Measurements from ENCODE around the gene NTM.
"Not testable (repeated sequence)": the region's sequence is repeated elsewhere in the genome, so short reads cannot be mapped to it uniquely, and the experiment has no call there.

The NTM gene

GRCh38 chr11:131491503-131491902, 121.1 kb downstream of the NTM start:
- Histone ChIP-seq H3K27ac (ENCODE audit: low read depth, low read length, poor library complexity, severe bottlenecking) (no peak overlapping the region), H3K9me3 (ENCODE audit: low read length) (no peaks in the 10 kb centered on the region), H3K4me1 (ENCODE audit: insufficient read depth, low read length, severe bottlenecking) (no peaks in the 10 kb centered on the region)

DNA sequence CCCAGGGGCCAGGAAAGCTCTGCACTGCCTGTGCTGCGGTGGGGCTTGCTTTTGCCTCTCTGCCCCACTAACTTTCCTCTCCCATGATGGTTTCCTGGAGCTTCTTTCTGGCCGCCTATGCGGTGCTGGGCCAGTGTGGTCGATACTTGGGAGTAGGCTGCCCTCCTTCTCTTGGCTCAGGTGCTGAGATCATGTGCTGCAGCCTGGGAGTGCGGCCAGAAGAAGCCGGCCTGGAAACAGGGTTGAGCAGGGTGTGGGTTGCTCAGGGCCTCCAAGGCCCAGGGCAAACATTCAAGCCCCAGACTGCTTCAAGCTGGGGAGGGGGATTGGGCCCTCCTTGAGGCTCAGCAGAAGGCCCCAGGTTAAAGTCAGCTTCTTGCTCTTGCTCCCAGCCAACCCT, 125.0 kb downstream of the NTM start:
- Histone ChIP-seq H3K36me3 (ENCODE audit: insufficient read depth, low read length) (no peaks in the 10 kb centered on the region), H3K9me3 (ENCODE audit: low read length) (no peaks in the 10 kb centered on the region), H2AFZ (ENCODE audit: low read length) (no peak overlapping the region), H3K4me2 (ENCODE audit: low read length) (no peak overlapping the region), H3F3A (ENCODE audit: insufficient read depth, low read length) (no peaks in the 10 kb centered on the region), H3K79me2 (ENCODE audit: insufficient read depth, low read length) (no peaks in the 10 kb centered on the region), H3K4me1 (ENCODE audit: insufficient read depth, low read length, severe bottlenecking) (no peaks in the 10 kb centered on the region), H3K9ac (ENCODE audit: low read length) (no peak overlapping the region), H3K9me2 (ENCODE audit: low read depth, low read length) (no peaks in the 10 kb centered on the region), H3K4me3 (ENCODE audit: low read depth, low read length, poor library complexity, severe bottlenecking) (no peak overlapping the region), H3K27ac (ENCODE audit: low read depth, low read length, poor library complexity, severe bottlenecking) (no peak overlapping the region), H3K27me3 (ENCODE audit: insufficient read depth, low read length) (no peaks in the 10 kb centered on the region), H4K20me1 (ENCODE audit: insufficient read depth, low read length) (no peaks in the 10 kb centered on the region)
- TF ChIP-seq CTCF (IDR thresholded peaks at IDR 0.05; ENCODE audit: low read length) (no peak), EZH2 (IDR thresholded peaks at IDR 0.05; ENCODE audit: borderline replicate concordance, low read length) (no peak)

More at GRCh38 chr11:131491503-131491902, 121.1 kb downstream of the NTM start:
- no peak overlapping the region for H2AFZ ChIP-seq (ENCODE audit: low read length)
- H3K4me2 ChIP-seq (ENCODE audit: low read length): no peak overlapping the region
- no peak overlapping the region for H3K9ac ChIP-seq (ENCODE audit: low read length)
- H3K9me2 ChIP-seq (ENCODE audit: low read depth, low read length): no peaks in the 10 kb centered on the region
- no peaks in the 10 kb centered on the region for H3F3A ChIP-seq (ENCODE audit: insufficient read depth, low read length)
- TF ChIP-seq EZH2 (IDR thresholded peaks at IDR 0.05; ENCODE audit: borderline replicate concordance, low read length): no peak
- TF ChIP-seq CTCF (IDR thresholded peaks at IDR 0.05; ENCODE audit: low read length): no peak
- H4K20me1 ChIP-seq (ENCODE audit: insufficient read depth, low read length): no peaks in the 10 kb centered on the region
- no peaks in the 10 kb centered on the region for H3K79me2 ChIP-seq (ENCODE audit: insufficient read depth, low read length)
- H3K27me3 ChIP-seq (ENCODE audit: insufficient read depth, low read length): no peaks in the 10 kb centered on the region
- no peak overlapping the region for H3K4me3 ChIP-seq (ENCODE audit: low read depth, low read length, poor library complexity, severe bottlenecking)
- no peaks in the 10 kb centered on the region for H3K36me3 ChIP-seq (ENCODE audit: insufficient read depth, low read length)

GRCh38 chr11:131497686-131498085, 127.3 kb downstream of the NTM start:
- H3K27ac ChIP-seq (ENCODE audit: low read depth, low read length, poor library complexity, severe bottlenecking): not testable (repeated sequence)

GRCh38 chr11:131498631-131499160, 128.3 kb downstream of the NTM start:
- Histone ChIP-seq H4K20me1 (ENCODE audit: insufficient read depth, low read length) (no peaks in the 10 kb centered on the region), H3K4me3 (ENCODE audit: low read depth, low read length, poor library complexity, severe bottlenecking) (no peak overlapping the region), H3K4me1 (ENCODE audit: insufficient read depth, low read length, severe bottlenecking) (no peaks in the 10 kb centered on the region), H3K79me2 (ENCODE audit: insufficient read depth, low read length) (no peaks in the 10 kb centered on the region), H3K9ac (ENCODE audit: low read length) (no peak overlapping the region), H3K9me3 (ENCODE audit: low read length) (no peaks in the 10 kb centered on the region), H2AFZ (ENCODE audit: low read length) (no peak overlapping the region), H3K27me3 (ENCODE audit: insufficient read depth, low read length) (no peaks in the 10 kb centered on the region), H3K36me3 (ENCODE audit: insufficient read depth, low read length) (no peaks in the 10 kb centered on the region), H3F3A (ENCODE audit: insufficient read depth, low read length) (no peaks in the 10 kb centered on the region), H3K27ac (ENCODE audit: low read depth, low read length, poor library complexity, severe bottlenecking) (no peak overlapping the region), H3K9me2 (ENCODE audit: low read depth, low read length) (no peaks in the 10 kb centered on the region), H3K4me2 (ENCODE audit: low read length) (no peak overlapping the region)
- no peak for TF ChIP-seq EZH2 (IDR thresholded peaks at IDR 0.05; ENCODE audit: borderline replicate concordance, low read length)
- TF ChIP-seq CTCF (IDR thresholded peaks at IDR 0.05; ENCODE audit: low read length): no peak

More at GRCh38 chr11:131497686-131498085, 127.3 kb downstream of the NTM start:
- H2AFZ ChIP-seq (ENCODE audit: low read length); H3F3A ChIP-seq (ENCODE audit: insufficient read depth, low read length); H3K4me3 ChIP-seq (ENCODE audit: low read depth, low read length, poor library complexity, severe bottlenecking); H3K27me3 ChIP-seq (ENCODE audit: insufficient read depth, low read length); H4K20me1 ChIP-seq (ENCODE audit: insufficient read depth, low read length); H3K9me3 ChIP-seq (ENCODE audit: low read length); H3K36me3 ChIP-seq (ENCODE audit: insufficient read depth, low read length); H3K9ac ChIP-seq (ENCODE audit: low read length); H3K4me2 ChIP-seq (ENCODE audit: low read length); H3K4me1 ChIP-seq (ENCODE audit: insufficient read depth, low read length, severe bottlenecking); H3K79me2 ChIP-seq (ENCODE audit: insufficient read depth, low read length); H3K9me2 ChIP-seq (ENCODE audit: low read depth, low read length): not testable (repeated sequence)

Data from OCI-LY1 (cell line).